NCI-H69 (cell line): Measurements from ENCODE around the gene SLITRK1.

ENCODE experiments used
- DNase-seq: peaks from one replicate; lab custom pipeline; 2025; lab: John Stamatoyannopoulos, UW

SLITRK1 gene

GRCh38 chr13:83865161-83866137, 16.8 kb downstream of the SLITRK1 start:
- DNase-seq: no peak

- no peak for DNase-seq
Observed at GRCh38 chr13:83853771-83854170, 28.5 kb downstream of the SLITRK1 start.

DNA sequence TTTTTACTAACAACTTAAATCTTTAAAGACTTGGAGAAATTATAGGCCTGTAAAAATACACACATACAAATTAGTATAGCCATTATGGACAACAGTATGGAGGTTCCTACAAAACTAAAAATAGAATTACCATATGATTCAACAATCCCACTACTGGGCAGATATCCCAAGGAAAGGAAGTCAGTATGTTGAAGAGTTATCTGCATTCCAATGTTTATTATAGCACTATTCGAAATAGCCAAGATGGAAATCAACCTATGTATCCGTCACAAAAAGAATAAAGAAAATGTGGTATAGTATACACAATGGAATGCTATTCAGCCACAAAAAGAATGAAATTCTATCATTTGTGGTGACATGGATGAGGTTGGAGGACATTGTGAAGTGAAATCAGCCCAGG, 37.2 kb downstream of the SLITRK1 start:
- DNase-seq: no peak

DNA sequence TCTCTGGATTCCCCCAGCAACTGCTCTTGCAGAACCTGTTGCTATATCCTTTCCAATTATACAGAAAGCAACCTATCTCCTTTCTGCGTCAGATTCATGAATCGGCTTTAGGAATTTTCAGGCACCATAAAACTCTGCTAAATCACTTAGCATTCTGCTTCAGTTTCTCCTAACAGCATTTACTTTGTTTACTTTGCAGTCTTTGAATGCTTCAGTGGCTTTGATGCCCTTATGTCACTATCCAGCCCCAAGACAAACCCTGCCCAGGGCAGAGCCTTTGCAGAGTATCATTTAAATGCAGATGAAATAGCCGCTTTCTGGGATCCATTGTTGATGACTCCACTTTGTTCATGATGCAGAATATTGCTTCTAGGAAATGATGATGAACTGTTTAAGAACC, 43.1 kb downstream of the SLITRK1 start:
- peak; percentile 1 for DNase-seq

GRCh38 chr13:83831796-83832195, 50.5 kb downstream of the SLITRK1 start:
- no peak for DNase-seq

DNA sequence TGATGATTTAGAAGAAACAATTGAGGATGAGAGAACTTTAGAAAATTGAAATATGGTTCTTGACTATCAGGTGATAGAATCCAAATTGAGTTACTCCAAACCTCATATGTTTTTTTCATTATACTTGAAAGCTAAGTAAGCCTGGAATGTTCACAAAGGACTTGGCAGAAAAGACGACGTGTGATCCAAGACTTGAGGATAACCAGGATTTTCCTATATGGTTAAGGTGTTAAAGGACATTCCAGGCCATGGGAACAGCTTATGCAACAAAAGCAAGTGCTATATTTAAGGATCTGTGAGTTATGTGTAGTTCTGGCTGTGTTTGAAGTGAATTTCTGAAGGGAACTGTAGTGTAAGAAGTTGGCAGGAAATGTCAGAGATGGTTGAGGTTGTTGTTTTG, 52.5 kb downstream of the SLITRK1 start:
- DNase-seq: no peak

DNA sequence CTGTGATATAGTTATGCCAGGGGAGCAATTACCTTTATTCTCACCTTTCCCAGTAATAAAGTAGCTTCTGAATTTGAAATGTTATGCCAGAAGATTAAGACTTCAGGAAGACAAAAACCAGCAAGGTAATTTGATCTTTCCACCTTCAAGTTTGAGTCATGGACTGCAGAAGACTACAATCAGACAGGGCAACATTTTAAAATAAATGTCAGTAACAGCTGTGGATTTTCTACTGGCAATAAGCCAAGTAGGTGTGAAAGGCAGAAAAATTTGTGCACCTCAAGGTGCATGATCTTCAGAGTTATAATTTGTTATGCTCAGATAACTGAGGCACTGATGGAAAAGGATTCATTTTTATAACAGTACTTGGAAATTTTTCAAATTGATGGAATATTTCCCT, 54.9 kb downstream of the SLITRK1 start:
- peak; percentile 67 for DNase-seq
